ENCODE results near the gene MORF4L1. TPM values are rescaled to one million over a fixed set of nuclear protein-coding genes. Genes with fewer than 3 reads are reported as not detected.

MORF4L1 gene
- total RNA-seq, 2 donors from 2014 or later = 151 to 304 TPM

DNA sequence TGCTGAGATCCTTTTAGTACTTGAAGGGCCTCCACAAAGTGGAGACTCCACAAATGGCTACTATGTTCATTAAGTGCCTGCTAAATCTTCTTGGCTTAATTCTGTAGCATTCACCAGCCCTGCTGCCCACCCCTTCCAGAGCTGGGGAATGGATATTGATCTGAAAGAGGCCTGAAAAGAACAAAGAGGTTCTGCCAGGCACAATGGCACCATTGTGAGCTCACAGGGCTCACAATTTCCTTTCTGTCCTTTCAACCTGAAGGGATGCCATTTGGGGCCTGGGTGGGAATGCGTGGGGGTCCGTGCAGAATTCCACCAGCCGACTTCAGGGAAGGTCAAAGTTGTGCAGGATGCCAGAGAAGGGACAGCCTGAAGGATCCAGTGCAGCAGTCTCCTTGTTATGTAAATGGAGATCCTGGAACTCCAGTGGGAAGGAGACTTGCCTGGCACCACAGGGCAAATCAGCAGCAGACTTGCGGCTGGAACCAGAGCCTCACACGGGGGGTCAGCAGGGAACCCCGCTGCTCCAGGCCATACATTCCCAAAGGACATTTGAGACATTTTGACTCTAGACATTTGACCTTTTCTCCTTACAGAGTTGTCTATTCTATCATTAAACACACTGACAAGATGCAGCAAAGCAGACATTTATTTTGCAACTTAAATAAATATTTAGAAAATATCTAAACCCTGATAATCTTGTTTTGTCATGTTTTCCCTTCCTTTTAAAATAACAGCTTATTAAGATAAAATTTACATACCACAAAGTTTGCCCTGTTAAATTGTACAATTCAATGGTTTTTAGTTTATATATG lies 21.5 kb upstream of the MORF4L1 start:
- Histone ChIP-seq H3K27ac (no peak overlapping the region), H3K4me3 (no peak overlapping the region), H3K27me3 (replicated peaks; ENCODE audit: insufficient read depth) (no peaks in the 10 kb centered on the region), H3K4me1 (replicated peaks) (no peaks in the 10 kb centered on the region), H3K9me3 (no peaks in the 10 kb centered on the region), H3K36me3 (no peaks in the 10 kb centered on the region)
- no peak for DNase-seq (ENCODE audit: low spot score)
- 43% methylated on average over 6 of the region's 6 CpGs for WGBS
- TF ChIP-seq POLR2AphosphoS5 (IDR thresholded peaks at IDR 0.05) (no peak), POLR2A (IDR thresholded peaks at IDR 0.05) (no peak)
- TF ChIP-seq, protein P1, sequence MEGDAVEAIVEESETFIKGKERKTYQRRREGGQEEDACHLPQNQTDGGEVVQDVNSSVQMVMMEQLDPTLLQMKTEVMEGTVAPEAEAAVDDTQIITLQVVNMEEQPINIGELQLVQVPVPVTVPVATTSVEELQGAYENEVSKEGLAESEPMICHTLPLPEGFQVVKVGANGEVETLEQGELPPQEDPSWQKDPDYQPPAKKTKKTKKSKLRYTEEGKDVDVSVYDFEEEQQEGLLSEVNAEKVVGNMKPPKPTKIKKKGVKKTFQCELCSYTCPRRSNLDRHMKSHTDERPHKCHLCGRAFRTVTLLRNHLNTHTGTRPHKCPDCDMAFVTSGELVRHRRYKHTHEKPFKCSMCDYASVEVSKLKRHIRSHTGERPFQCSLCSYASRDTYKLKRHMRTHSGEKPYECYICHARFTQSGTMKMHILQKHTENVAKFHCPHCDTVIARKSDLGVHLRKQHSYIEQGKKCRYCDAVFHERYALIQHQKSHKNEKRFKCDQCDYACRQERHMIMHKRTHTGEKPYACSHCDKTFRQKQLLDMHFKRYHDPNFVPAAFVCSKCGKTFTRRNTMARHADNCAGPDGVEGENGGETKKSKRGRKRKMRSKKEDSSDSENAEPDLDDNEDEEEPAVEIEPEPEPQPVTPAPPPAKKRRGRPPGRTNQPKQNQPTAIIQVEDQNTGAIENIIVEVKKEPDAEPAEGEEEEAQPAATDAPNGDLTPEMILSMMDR (IDR thresholded peaks at IDR 0.05) = no peak
- intact Hi-C loops (cut with DNase I) = no loop called here

DNA sequence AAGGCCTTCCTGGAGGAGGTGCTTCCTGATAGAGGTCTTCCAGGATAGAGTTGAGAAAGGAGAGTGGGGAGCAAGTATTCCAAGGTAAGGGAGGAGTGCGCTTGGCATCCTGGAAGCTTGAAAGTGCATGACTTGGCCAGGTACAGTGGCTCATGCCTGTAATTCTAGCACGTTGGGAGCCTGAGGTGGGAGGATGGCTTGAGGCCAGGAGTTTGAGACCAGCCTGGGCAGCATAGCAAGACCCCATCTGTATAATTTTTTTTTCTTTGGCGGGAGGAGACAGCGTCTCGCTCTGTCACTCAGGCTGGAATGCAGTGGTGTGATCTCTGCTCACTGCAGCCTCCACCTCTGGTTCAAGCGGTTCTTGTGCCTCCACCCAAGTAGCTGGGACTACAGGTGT lies 19.2 kb upstream of the MORF4L1 start:
- WGBS = 96% methylated on average over 6 of the region's 6 CpGs
- Histone ChIP-seq H3K9me3 (no peaks in the 10 kb centered on the region), H3K4me1 (replicated peaks) (no peaks in the 10 kb centered on the region), H3K4me3 (no peak overlapping the region), H3K27me3 (replicated peaks; ENCODE audit: insufficient read depth) (no peaks in the 10 kb centered on the region), H3K36me3 (no peaks in the 10 kb centered on the region), H3K27ac (no peak overlapping the region)
- intact Hi-C loops (cut with DNase I) = no loop called here
- DNase-seq (ENCODE audit: low spot score) = no peak
- TF ChIP-seq POLR2AphosphoS5 (IDR thresholded peaks at IDR 0.05) (no peak), POLR2A (IDR thresholded peaks at IDR 0.05) (no peak)
- TF ChIP-seq, protein P1 (IDR thresholded peaks at IDR 0.05) = no peak

DNA sequence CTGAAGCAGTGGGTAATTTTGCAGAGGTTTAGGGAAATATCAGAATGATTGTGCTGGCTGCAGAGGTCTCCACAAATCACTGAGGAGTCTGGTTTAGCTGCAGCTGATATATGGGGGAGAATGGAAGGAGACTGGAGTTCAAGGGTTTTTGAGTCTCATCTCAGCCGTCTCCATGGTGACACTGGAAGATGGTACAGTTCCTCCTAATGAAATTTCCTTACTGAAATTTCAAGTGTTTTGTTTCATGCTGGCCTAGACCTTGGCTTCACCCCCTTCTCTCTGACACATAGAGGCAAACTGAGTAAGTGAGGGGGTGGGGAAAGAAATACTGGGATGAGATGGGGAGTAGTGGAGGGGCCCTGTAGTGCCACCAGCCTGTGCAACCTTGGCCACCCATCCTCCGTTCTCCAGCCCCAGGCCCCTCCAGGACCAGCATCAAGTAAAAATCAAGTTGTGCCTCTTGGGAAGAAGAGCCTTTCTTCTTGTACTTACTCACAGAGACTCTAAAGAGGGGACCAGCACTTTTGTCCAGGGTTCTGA lies 17.8 kb upstream of the MORF4L1 start:
- 89% methylated on average over 2 of the region's 2 CpGs for WGBS
- H3K4me3 ChIP-seq = no peak overlapping the region
- TF ChIP-seq POLR2A (IDR thresholded peaks at IDR 0.05) (no peak), POLR2AphosphoS5 (IDR thresholded peaks at IDR 0.05) (no peak)
- TF ChIP-seq, protein P1 (IDR thresholded peaks at IDR 0.05) = no peak
- H3K27ac ChIP-seq = no peak overlapping the region
- intact Hi-C loops (cut with DNase I) = no loop called here
- H3K9me3 ChIP-seq = no peaks in the 10 kb centered on the region
- no peaks in the 10 kb centered on the region for H3K4me1 ChIP-seq (replicated peaks)
- H3K27me3 ChIP-seq (replicated peaks; ENCODE audit: insufficient read depth) = no peaks in the 10 kb centered on the region
- DNase-seq (ENCODE audit: low spot score) = no peak
- no peaks in the 10 kb centered on the region for H3K36me3 ChIP-seq

DNA sequence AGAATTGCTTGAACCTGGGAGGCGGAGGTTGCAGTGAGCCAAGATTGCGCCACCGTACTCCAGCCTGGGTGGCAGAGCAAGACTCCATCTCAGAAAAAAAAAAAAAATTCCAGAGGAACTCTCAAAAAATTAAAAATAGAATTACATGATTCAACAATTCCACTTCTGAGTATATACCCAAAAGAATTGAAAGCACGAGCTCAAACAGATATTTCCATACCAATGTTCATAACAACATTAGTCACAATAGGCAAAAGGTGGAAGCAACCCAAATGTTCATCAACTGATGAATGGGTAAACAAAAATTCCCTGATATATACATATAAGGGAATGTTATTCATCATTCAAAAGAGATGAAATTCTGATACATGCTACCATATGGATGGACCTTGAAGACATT lies 16.9 kb upstream of the MORF4L1 start:
- TF ChIP-seq, protein P1 (IDR thresholded peaks at IDR 0.05) = no peak
- TF ChIP-seq POLR2AphosphoS5 (IDR thresholded peaks at IDR 0.05) (no peak), POLR2A (IDR thresholded peaks at IDR 0.05) (no peak)
- DNase-seq (ENCODE audit: low spot score) = no peak
- Histone ChIP-seq H3K4me1 (replicated peaks) (no peaks in the 10 kb centered on the region), H3K9me3 (no peaks in the 10 kb centered on the region), H3K27me3 (replicated peaks; ENCODE audit: insufficient read depth) (no peaks in the 10 kb centered on the region), H3K36me3 (no peaks in the 10 kb centered on the region), H3K4me3 (no peak overlapping the region), H3K27ac (no peak overlapping the region)
- intact Hi-C loops (cut with DNase I) = no loop called here
- 69% methylated on average over 4 of the region's 4 CpGs for WGBS

All from prostate gland (tissue), 2 donors.